ENCODE measurements around the gene ENTPD8. TPM values are rescaled to one million over a fixed set of nuclear protein-coding genes. Genes with fewer than 3 reads are reported as not detected.
A peak's percentile ranks its signal among the peaks of the same experiment; 100 is the strongest.
"Not testable (repeated sequence)": the region's sequence is repeated elsewhere in the genome, so short reads cannot be mapped to it uniquely, and the experiment has no call there.

Gene ENTPD8
- total and polyA plus RNA-seq, 5 donors from 2014 or later = not detected

- Histone ChIP-seq H3K27me3 (ENCODE audit: control insufficient read depth, insufficient read depth, low read length) (no peaks in the 10 kb centered on the region), H3K4me1 (ENCODE audit: control insufficient read depth, insufficient read depth, low read length, poor library complexity, severe bottlenecking) (peaks cover 17% of the 10 kb centered on the region), H3K4me3 (ENCODE audit: low read depth, low read length) (no peak overlapping the region), H3K36me3 (ENCODE audit: control insufficient read depth, insufficient read depth, low read length) (no peaks in the 10 kb centered on the region), H3K27ac (ENCODE audit: insufficient read depth, low read length, poor library complexity, severe bottlenecking) (no peak overlapping the region), H3K9me3 (ENCODE audit: control insufficient read depth in 2 of 2, low read length in 2 of 2) (no peaks in the 10 kb centered on the region)
- DNase-seq (no peak), ATAC-seq (ENCODE audit: low read depth in 2 of 2) (no peak)
- Mint-ChIP-seq H3K27ac (no peak overlapping the region), H3K4me1 (peaks cover 1 to 18% (median 7%) of the 10 kb centered on the region in 4 donors), H3K4me3 (peak overlapping the region in 1 of 4 donors; percentile 90), H3K36me3 (no peaks in the 10 kb centered on the region), H3K27me3 (peaks cover 17% of the 10 kb centered on the region), H3K9me3 (peaks cover 0 to 7% (median 0%) of the 10 kb centered on the region in 7 donors)
Observed at GRCh38 chr9:137467161-137467581, 26.0 kb upstream of the ENTPD8 start.

- peak overlapping the region; percentile 86 to 92 (median 89) for H3K27ac Mint-ChIP-seq
Observed at GRCh38 chr9:137466389-137467085, 25.4 kb upstream of the ENTPD8 start.

GRCh38 chr9:137465720-137466388 is 24.7 kb upstream of the ENTPD8 start:
- DNase-seq (no peak), ATAC-seq (ENCODE audit: low read depth in 2 of 2) (no peak)
- Histone ChIP-seq H3K27me3 (ENCODE audit: control insufficient read depth, insufficient read depth, low read length) (no peaks in the 10 kb centered on the region), H3K27ac (ENCODE audit: insufficient read depth, low read length, poor library complexity, severe bottlenecking) (no peak overlapping the region), H3K4me1 (ENCODE audit: control insufficient read depth, insufficient read depth, low read length, poor library complexity, severe bottlenecking) (peaks cover 30% of the 10 kb centered on the region), H3K9me3 (ENCODE audit: control insufficient read depth in 2 of 2, low read length in 2 of 2) (no peaks in the 10 kb centered on the region), H3K4me3 (ENCODE audit: low read depth, low read length) (no peak overlapping the region), H3K36me3 (ENCODE audit: control insufficient read depth, insufficient read depth, low read length) (no peaks in the 10 kb centered on the region)
- H3K27ac Mint-ChIP-seq = peak overlapping the region; percentile 86 to 92 (median 89)
- peak overlapping the region in 1 of 4 donors; percentile 10 for H3K4me3 Mint-ChIP-seq
- H3K27me3 Mint-ChIP-seq = peaks cover 8% of the 10 kb centered on the region
- H3K36me3 Mint-ChIP-seq = no peaks in the 10 kb centered on the region
- peaks cover 0 to 4% (median 0%) of the 10 kb centered on the region in 7 donors for H3K9me3 Mint-ChIP-seq
- peaks cover 4 to 24% (median 7%) of the 10 kb centered on the region in 4 donors for H3K4me1 Mint-ChIP-seq

More at GRCh38 chr9:137466389-137467085, 25.4 kb upstream of the ENTPD8 start:
- not testable (repeated sequence) for H3K36me3 Mint-ChIP-seq; ATAC-seq (ENCODE audit: low read depth in 2 of 2); H3K9me3 ChIP-seq (ENCODE audit: control insufficient read depth in 2 of 2, low read length in 2 of 2); H3K4me3 ChIP-seq (ENCODE audit: low read depth, low read length); H3K36me3 ChIP-seq (ENCODE audit: control insufficient read depth, insufficient read depth, low read length); DNase-seq; H3K9me3 Mint-ChIP-seq; H3K27ac ChIP-seq (ENCODE audit: insufficient read depth, low read length, poor library complexity, severe bottlenecking); H3K27me3 ChIP-seq (ENCODE audit: control insufficient read depth, insufficient read depth, low read length)
- peak overlapping the region in 1 of 4 donors; percentile 90 for H3K4me3 Mint-ChIP-seq
- H3K4me1 Mint-ChIP-seq = peaks cover 6 to 22% (median 8%) of the 10 kb centered on the region in 4 donors
- H3K27me3 Mint-ChIP-seq = peaks cover 13% of the 10 kb centered on the region
- peaks cover 23% of the 10 kb centered on the region for H3K4me1 ChIP-seq (ENCODE audit: control insufficient read depth, insufficient read depth, low read length, poor library complexity, severe bottlenecking)

- Histone ChIP-seq H3K27me3 (ENCODE audit: control insufficient read depth, insufficient read depth, low read length) (no peaks in the 10 kb centered on the region), H3K9me3 (ENCODE audit: control insufficient read depth in 2 of 2, low read length in 2 of 2) (no peaks in the 10 kb centered on the region), H3K27ac (ENCODE audit: insufficient read depth, low read length, poor library complexity, severe bottlenecking) (no peak overlapping the region), H3K4me3 (ENCODE audit: low read depth, low read length) (no peak overlapping the region), H3K36me3 (ENCODE audit: control insufficient read depth, insufficient read depth, low read length) (no peaks in the 10 kb centered on the region), H3K4me1 (ENCODE audit: control insufficient read depth, insufficient read depth, low read length, poor library complexity, severe bottlenecking) (peaks cover 37% of the 10 kb centered on the region)
- H3K36me3 Mint-ChIP-seq = no peaks in the 10 kb centered on the region
- no peak overlapping the region for H3K27ac Mint-ChIP-seq
- DNase-seq (no peak), ATAC-seq (ENCODE audit: low read depth in 2 of 2) (no peak)
- H3K4me3 Mint-ChIP-seq = no peak overlapping the region
- H3K27me3 Mint-ChIP-seq = peaks cover 8% of the 10 kb centered on the region
- peaks cover 0 to 26% (median 5%) of the 10 kb centered on the region in 4 donors for H3K4me1 Mint-ChIP-seq
- peaks cover 0 to 4% (median 0%) of the 10 kb centered on the region in 7 donors for H3K9me3 Mint-ChIP-seq
Observed at GRCh38 chr9:137465000-137465719, 24.0 kb upstream of the ENTPD8 start.

- Mint-ChIP-seq H3K27ac (no peak overlapping the region), H3K4me3 (no peak overlapping the region), H3K27me3 (peaks cover 8% of the 10 kb centered on the region), H3K4me1 (peaks cover 0 to 33% (median 6%) of the 10 kb centered on the region in 4 donors), H3K9me3 (peaks cover 0 to 4% (median 0%) of the 10 kb centered on the region in 7 donors), H3K36me3 (no peaks in the 10 kb centered on the region)
- no peak for DNase-seq
- Histone ChIP-seq H3K27me3 (ENCODE audit: control insufficient read depth, insufficient read depth, low read length) (no peaks in the 10 kb centered on the region), H3K9me3 (ENCODE audit: control insufficient read depth in 2 of 2, low read length in 2 of 2) (no peaks in the 10 kb centered on the region), H3K36me3 (ENCODE audit: control insufficient read depth, insufficient read depth, low read length) (no peaks in the 10 kb centered on the region), H3K4me3 (ENCODE audit: low read depth, low read length) (no peak overlapping the region), H3K4me1 (ENCODE audit: control insufficient read depth, insufficient read depth, low read length, poor library complexity, severe bottlenecking) (peaks cover 44% of the 10 kb centered on the region), H3K27ac (ENCODE audit: insufficient read depth, low read length, poor library complexity, severe bottlenecking) (no peak overlapping the region)
- ATAC-seq (ENCODE audit: low read depth in 2 of 2) = no peak
Observed at GRCh38 chr9:137464291-137464999, 23.3 kb upstream of the ENTPD8 start.

- ATAC-seq (ENCODE audit: low read depth in 2 of 2) = no peak
- Histone ChIP-seq H3K36me3 (ENCODE audit: control insufficient read depth, insufficient read depth, low read length) (no peaks in the 10 kb centered on the region), H3K9me3 (ENCODE audit: control insufficient read depth in 2 of 2, low read length in 2 of 2) (no peaks in the 10 kb centered on the region), H3K27ac (ENCODE audit: insufficient read depth, low read length, poor library complexity, severe bottlenecking) (no peak overlapping the region), H3K4me3 (ENCODE audit: low read depth, low read length) (no peak overlapping the region), H3K4me1 (ENCODE audit: control insufficient read depth, insufficient read depth, low read length, poor library complexity, severe bottlenecking) (peaks cover 46% of the 10 kb centered on the region), H3K27me3 (ENCODE audit: control insufficient read depth, insufficient read depth, low read length) (no peaks in the 10 kb centered on the region)
- Mint-ChIP-seq H3K36me3 (no peaks in the 10 kb centered on the region), H3K9me3 (peaks cover 0 to 4% (median 0%) of the 10 kb centered on the region in 7 donors), H3K27ac (peak overlapping the region in 1 of 3 donors; percentile 59), H3K4me3 (peak overlapping the region in 1 of 4 donors; percentile 50), H3K4me1 (peaks cover 0 to 34% (median 6%) of the 10 kb centered on the region in 4 donors), H3K27me3 (peaks cover 8% of the 10 kb centered on the region)
- no peak for DNase-seq
Observed at GRCh38 chr9:137463931-137464290, 22.8 kb upstream of the ENTPD8 start.
